Fibroblast of skin of left biceps (primary cell): ENCODE results near the gene AFAP1L1.

Source experiments
- DNase-seq, 2 experiments: peaks; one replicate each; pipeline ENCODE4 v3.0.0-alpha.2; 2013; ENCODE audit warnings: low read depth in 2 of 2

The AFAP1L1 gene

DNA sequence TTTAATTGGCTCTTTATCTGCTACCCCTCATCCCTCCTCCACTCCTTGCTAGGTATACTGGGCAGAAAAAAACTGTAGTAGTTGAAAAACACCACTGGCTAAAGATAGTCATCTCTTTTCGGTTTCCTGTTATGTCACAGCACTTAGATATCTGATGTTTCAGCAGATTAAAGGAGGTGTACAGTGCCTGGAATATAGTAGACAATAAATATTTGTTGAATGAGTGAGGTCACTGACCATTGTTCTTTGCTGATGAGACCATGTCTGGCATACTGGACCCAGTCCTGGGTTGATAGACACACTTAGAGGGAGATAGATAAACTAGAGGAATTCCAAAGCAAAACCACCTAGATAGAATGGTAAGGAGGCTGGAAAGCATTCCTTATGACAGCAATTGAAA, 76.9 kb downstream of the AFAP1L1 start:
- DNase-seq = no peak

DNA sequence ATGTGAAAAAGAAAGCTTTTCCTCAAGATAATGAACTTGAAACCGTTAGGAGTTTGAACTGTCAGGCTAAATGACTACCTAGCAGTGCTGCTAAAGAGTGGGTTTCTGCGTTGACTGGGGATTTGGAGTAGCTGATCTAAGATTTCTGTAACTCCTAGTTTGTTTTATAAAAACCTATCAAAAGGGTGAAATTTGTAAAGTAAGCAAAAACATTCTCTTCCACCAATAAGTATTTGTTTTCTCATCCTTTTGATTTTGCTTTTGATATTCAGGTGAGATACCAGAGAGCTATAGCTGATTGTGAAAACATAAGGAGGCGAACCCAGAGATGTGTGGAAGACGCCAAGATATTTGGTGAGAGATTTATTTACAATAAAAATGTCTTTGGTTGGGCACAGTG, 77.7 kb downstream of the AFAP1L1 start:
- DNase-seq = no peak

- DNase-seq = no peak
These were observed 80.5 kb downstream of the AFAP1L1 start for GRCh38 chr5:149352169-149352568.

DNA sequence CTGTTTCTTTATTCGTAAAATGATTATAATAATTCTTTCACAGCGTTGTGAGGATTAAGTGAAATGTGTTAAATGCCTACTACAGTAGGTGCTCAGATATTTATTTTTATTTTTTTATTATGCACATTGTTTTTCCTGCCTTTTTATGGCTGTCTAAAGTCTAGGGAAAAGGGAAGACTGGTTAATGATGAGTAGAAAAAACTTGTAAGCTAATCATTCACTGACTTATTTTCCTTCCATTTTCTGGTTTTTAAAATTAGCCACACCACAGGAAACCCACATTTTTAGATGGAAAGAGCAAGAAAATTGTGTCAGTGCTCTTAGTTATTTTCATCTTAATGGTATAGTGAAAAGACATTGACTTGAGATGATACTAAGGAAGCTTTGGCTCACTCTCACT, 82.3 kb downstream of the AFAP1L1 start:
- DNase-seq = no peak

GRCh38 chr5:149355688-149356087, 84.0 kb downstream of the AFAP1L1 start:
- no peak for DNase-seq

- DNase-seq = no peak
These were observed 84.7 kb downstream of the AFAP1L1 start for GRCh38 chr5:149356391-149356790.

DNA sequence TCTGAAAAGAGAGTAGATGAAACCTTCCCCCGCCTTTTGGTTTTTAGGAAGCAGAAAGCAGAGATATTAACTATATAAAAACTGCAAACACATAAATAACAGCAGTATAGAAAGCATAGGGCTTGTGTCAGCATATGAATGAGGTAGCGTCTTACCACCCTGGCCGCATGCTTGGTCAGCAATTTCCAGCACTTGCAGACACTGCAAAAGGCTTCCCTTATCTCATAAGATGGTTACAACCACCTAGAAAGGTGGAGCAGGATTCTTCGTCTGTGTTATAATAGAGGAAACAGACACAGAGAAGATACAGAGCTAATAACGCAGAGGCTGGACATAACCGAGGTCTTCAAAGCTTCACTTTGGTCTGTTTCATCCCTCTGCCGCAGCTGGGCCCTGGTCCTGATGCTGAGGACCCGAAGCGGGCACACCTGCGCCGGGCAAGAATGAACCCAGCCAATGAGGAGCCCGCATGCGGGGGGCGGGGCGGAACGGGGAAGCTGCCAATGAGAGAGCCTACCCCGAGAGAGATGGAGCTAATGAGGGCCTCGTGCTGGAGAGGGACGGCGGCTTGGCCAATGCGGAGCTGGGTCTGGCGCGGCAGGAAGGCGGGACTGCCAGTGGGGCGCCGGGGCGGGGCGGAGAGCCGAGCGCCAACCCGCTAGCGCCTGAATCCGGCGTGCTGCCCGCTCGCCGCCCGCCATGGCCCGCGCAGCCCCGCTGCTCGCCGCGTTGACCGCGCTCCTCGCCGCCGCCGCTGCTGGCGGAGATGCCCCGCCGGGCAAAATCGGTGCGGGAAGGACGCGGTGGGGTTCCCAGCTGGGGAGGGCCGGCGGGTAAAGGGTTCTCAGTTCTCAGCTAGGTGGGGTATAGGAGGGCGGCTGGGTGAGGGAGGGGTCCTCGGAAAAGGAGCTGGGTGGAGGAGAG, 86.0 kb downstream of the AFAP1L1 start, which contains the start of gene PCYOX1L:
Gene PCYOX1L, plus strand, starts transcription at position 677 of the 924 bp plus-strand sequence. Its CDS starts 23 bp downstream, at position 700.
- peak; percentile 75 to 80 for DNase-seq

GRCh38 chr5:149358294-149358651, 86.6 kb downstream of the AFAP1L1 start:
- no peak for DNase-seq

- no peak for DNase-seq
These were observed 87.3 kb downstream of the AFAP1L1 start for GRCh38 chr5:149358868-149359495.

- DNase-seq = no peak
These were observed 88.6 kb downstream of the AFAP1L1 start for GRCh38 chr5:149360272-149360671.

- DNase-seq = no peak
These were observed 90.9 kb downstream of the AFAP1L1 start for GRCh38 chr5:149362541-149362940.

- no peak for DNase-seq
These were observed 91.7 kb downstream of the AFAP1L1 start for GRCh38 chr5:149363358-149363757.

GRCh38 chr5:149363936-149364335, 92.3 kb downstream of the AFAP1L1 start:
- DNase-seq = no peak

- DNase-seq = no peak
These were observed 93.1 kb downstream of the AFAP1L1 start for GRCh38 chr5:149364719-149365118.

DNA sequence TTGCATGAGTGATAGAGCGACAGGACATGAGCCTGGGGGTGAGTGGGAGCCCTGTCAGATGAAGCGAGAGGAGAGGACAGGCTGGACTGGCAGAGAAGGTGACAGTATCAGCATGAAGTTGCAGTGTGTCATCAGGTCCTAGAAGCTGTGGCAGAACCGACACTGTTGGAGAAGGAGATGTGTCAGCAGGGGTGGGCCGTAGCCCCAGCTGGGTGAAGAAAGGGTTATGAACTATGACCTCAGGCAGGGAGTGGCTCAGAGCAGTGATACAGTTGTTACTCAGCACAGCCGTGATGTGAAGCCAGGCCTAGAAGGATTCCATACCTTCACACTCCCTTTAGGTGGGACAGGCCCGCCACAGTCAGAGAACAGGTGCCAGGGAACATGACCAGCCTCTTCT, 93.8 kb downstream of the AFAP1L1 start:
- no peak for DNase-seq

DNA sequence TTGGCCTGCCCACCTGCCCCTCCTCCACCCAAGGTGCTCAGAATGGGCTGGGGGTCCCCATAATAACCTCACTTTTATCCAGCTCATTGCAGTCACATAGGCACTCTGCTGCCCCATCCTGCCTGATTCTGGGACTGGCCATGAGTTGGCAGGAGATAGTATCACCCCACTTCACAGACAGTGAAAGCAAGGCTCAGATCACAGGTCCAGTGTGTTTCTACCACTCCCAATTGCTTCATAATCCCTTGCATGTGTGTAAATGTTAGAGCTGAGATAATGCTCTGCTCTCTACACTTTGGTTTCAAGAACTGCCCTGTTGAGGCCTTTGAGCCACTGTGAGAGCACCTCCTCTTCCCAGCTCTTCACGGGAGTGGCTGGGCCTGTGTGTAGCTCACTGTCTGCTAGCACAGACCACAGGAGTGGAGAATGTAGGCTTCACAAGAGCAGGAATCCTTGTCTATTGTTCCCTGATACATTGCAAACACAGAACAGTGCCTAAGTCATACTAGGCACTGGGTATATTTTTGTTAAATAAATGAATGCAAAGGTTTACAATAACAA, 94.6 kb downstream of the AFAP1L1 start:
- no peak for DNase-seq

DNA sequence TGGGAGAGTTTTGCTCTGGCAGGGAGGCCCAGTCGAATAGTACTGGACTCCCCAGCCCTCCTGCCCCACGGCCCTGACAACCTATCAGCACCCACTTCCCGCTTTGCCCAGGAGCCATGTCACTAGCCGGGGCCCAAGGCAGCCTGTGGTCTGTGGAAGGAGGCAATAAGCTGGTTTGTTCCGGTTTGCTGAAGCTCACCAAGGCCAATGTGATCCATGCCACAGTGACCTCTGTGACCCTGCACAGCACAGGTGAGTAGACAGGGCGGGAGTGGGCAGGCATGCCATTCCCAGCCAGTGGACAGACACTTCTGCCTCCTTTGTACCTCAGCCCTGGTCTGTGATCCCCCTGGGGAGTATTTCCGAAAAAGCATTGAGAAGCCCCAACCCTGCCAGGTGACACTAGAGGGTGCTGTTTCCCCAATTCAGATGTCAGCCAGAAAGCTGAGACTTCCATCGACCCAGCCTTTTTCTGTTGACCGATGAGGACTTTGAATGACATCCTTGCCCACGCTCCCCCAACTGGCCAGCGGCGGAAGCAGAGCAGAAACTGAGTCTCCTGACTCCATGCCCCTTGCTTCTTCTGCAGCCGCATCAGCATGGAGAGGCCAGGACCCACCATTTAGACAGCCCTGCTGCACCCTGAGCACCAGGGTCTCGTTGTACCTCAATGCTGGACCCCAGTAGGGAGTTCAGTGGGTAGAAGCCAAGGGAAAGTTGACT, 95.8 kb downstream of the AFAP1L1 start:
- DNase-seq = no peak

DNA sequence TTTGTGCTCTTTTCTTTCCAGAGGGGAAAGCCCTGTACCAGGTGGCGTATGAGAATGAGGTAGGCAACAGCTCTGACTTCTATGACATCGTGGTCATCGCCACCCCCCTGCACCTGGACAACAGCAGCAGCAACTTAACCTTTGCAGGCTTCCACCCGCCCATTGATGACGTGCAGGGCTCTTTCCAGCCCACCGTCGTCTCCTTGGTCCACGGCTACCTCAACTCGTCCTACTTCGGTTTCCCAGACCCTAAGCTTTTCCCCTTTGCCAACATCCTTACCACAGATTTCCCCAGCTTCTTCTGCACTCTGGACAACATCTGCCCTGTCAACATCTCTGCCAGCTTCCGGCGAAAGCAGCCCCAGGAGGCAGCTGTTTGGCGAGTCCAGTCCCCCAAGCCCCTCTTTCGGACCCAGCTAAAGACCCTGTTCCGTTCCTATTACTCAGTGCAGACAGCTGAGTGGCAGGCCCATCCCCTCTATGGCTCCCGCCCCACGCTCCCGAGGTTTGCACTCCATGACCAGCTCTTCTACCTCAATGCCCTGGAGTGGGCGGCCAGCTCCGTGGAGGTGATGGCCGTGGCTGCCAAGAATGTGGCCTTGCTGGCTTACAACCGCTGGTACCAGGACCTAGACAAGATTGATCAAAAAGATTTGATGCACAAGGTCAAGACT, 96.5 kb downstream of the AFAP1L1 start:
- no peak for DNase-seq

- no peak for DNase-seq
These were observed 99.2 kb downstream of the AFAP1L1 start for GRCh38 chr5:149370878-149371277.

- DNase-seq = no peak
These were observed 99.8 kb downstream of the AFAP1L1 start for GRCh38 chr5:149371296-149371962.
